ACC112 (cell line): ENCODE measurements around the gene NT5C.

Experiments
- H2AFZ ChIP-seq: fragments of 200-600 bp; sonication (generic); one replicate; pipeline ENCODE4 v1.6.0; 2017; ENCODE audit warnings: antibody characterized with exemption, low read length; ENCODE audit not compliant: unreplicated experiment
- H3K27ac ChIP-seq: fragments of 200-600 bp; sonication (generic); 2 replicates; pipeline ENCODE4 v1.5.1; 2014; ENCODE audit warnings: low read depth, mild to moderate bottlenecking, antibody characterized with exemption, low read length, moderate library complexity
- H3K27me3 ChIP-seq: fragments of 200-600 bp; sonication (generic); 2 replicates; pipeline ENCODE4 v1.6.1; 2014; ENCODE audit warnings: mild to moderate bottlenecking, antibody characterized with exemption, low read length, moderate library complexity, mixed read lengths; ENCODE audit not compliant: insufficient read depth
- H3K36me3 ChIP-seq: fragments of 200-600 bp; sonication (generic); 2 replicates; pipeline ENCODE4 v1.6.1; 2016; ENCODE audit warnings: mild to moderate bottlenecking, antibody characterized with exemption, low read length, moderate library complexity, mixed read lengths; ENCODE audit not compliant: insufficient read depth
- H3K4me1 ChIP-seq: fragments of 200-600 bp; sonication (generic); one replicate; pipeline ENCODE4 v1.6.1; 2016; ENCODE audit warnings: low read length, mixed read lengths; ENCODE audit not compliant: insufficient read depth, unreplicated experiment, control insufficient read depth
- H3K4me3 ChIP-seq: fragments of 200-600 bp; sonication (generic); 2 replicates; pipeline ENCODE4 v1.5.1; 2014; ENCODE audit warnings: mild to moderate bottlenecking, low read depth, low read length
- H3K79me2 ChIP-seq: fragments of 200-600 bp; sonication (generic); one replicate; pipeline ENCODE4 v1.6.0; 2016; ENCODE audit warnings: low read length; ENCODE audit not compliant: control insufficient read depth, unreplicated experiment, insufficient read depth

The NT5C gene

GRCh38 chr17:75116737-75117136 is 14.8 kb downstream of the NT5C start:
- Histone ChIP-seq H3K79me2 (no peaks in the 10 kb centered on the region), H3K36me3 (no peaks in the 10 kb centered on the region), H2AFZ (no peak overlapping the region), H3K27ac (no peak overlapping the region), H3K4me3 (no peak overlapping the region), H3K4me1 (peaks cover 5% of the 10 kb centered on the region), H3K27me3 (no peaks in the 10 kb centered on the region)

GRCh38 chr17:75115555-75115954 is 16.0 kb downstream of the NT5C start:
- Histone ChIP-seq H3K36me3 (no peaks in the 10 kb centered on the region), H3K79me2 (no peaks in the 10 kb centered on the region), H3K4me3 (no peak overlapping the region), H3K27ac (no peak overlapping the region), H3K4me1 (peaks cover 5% of the 10 kb centered on the region), H3K27me3 (no peaks in the 10 kb centered on the region), H2AFZ (no peak overlapping the region)

GRCh38 chr17:75114552-75115314 is 16.8 kb downstream of the NT5C start:
- H3K4me3 ChIP-seq = peak overlapping the region; percentile 66

GRCh38 chr17:75113798-75114551 is 17.6 kb downstream of the NT5C start:
- H3K79me2 ChIP-seq = no peaks in the 10 kb centered on the region
- H3K27ac ChIP-seq = no peak overlapping the region
- H3K36me3 ChIP-seq = no peaks in the 10 kb centered on the region
- H3K4me3 ChIP-seq = peak overlapping the region; percentile 66
- peaks cover 5% of the 10 kb centered on the region for H3K4me1 ChIP-seq
- H2AFZ ChIP-seq = peak overlapping the region; percentile 64
- 0 out of 2 replicates have a peak, but pooled peaks cover 2% of the 10 kb centered on the region for H3K27me3 ChIP-seq

More at GRCh38 chr17:75114552-75115314, 16.8 kb downstream of the NT5C start:
- Histone ChIP-seq H3K4me1 (peaks cover 5% of the 10 kb centered on the region), H3K36me3 (no peaks in the 10 kb centered on the region), H3K79me2 (no peaks in the 10 kb centered on the region), H3K27ac (no peak overlapping the region), H2AFZ (peak overlapping the region; percentile 64), H3K27me3 (no peaks in the 10 kb centered on the region)

GRCh38 chr17:75111777-75112335 is 19.7 kb downstream of the NT5C start:
- Histone ChIP-seq H3K27ac (no peak overlapping the region), H3K4me3 (no peak overlapping the region)

GRCh38 chr17:75110234-75110937 is 21.2 kb downstream of the NT5C start:
- H3K27ac ChIP-seq = no peak overlapping the region
- H2AFZ ChIP-seq = peak overlapping the region; percentile 83
- peak overlapping the region; percentile 90 for H3K4me3 ChIP-seq
- H3K36me3 ChIP-seq = no peaks in the 10 kb centered on the region
- no peaks in the 10 kb centered on the region for H3K79me2 ChIP-seq
- H3K4me1 ChIP-seq = peaks cover 5% of the 10 kb centered on the region
- 0 out of 2 replicates have a peak, but pooled peaks cover 3% of the 10 kb centered on the region for H3K27me3 ChIP-seq

More at GRCh38 chr17:75111777-75112335, 19.7 kb downstream of the NT5C start:
- Histone ChIP-seq H3K36me3 (no peaks in the 10 kb centered on the region), H3K79me2 (no peaks in the 10 kb centered on the region), H2AFZ (no peak overlapping the region), H3K4me1 (peaks cover 5% of the 10 kb centered on the region), H3K27me3 (0 out of 2 replicates have a peak, but pooled peaks cover 3% of the 10 kb centered on the region)

GRCh38 chr17:75109407-75110233 is 21.9 kb downstream of the NT5C start, which contains the start of gene ARMC7:
TSS of gene ARMC7 (plus strand) at chr17:75109969. CDS start at chr17:75110289, 320 bp downstream.
- Histone ChIP-seq H3K27ac (no peak within 1 kb of the TSS), H3K79me2 (no peaks in the 10 kb centered on the region), H3K4me3 (peak within 1 kb of the TSS; percentile 90), H3K36me3 (no peaks in the 10 kb centered on the region), H3K4me1 (peaks cover 2% of the 10 kb centered on the region), H2AFZ (peak within 1 kb of the TSS; percentile 83), H3K27me3 (0 out of 2 replicates have a peak, but pooled peaks cover 3% of the 10 kb centered on the region)

- Histone ChIP-seq H3K79me2 (no peaks in the 10 kb centered on the region), H3K4me3 (peak overlapping the region; percentile 90), H3K27me3 (0 out of 2 replicates have a peak, but pooled peaks cover 3% of the 10 kb centered on the region), H3K36me3 (no peaks in the 10 kb centered on the region), H2AFZ (peak overlapping the region; percentile 44), H3K27ac (no peak overlapping the region), H3K4me1 (no peaks in the 10 kb centered on the region)
These were observed 22.5 kb downstream of the NT5C start for GRCh38 chr17:75109046-75109406.

- Histone ChIP-seq H3K4me1 (no peaks in the 10 kb centered on the region), H3K36me3 (no peaks in the 10 kb centered on the region), H3K79me2 (no peaks in the 10 kb centered on the region), H2AFZ (no peak overlapping the region), H3K27me3 (0 out of 2 replicates have a peak, but pooled peaks cover 3% of the 10 kb centered on the region), H3K27ac (no peak overlapping the region), H3K4me3 (no peak overlapping the region)
These were observed 23.3 kb downstream of the NT5C start for GRCh38 chr17:75108193-75108592.
